HG02571 (cell line): ENCODE measurements around the gene BID.

Experiments used
- ATAC-seq: cut with Tn5 transposase; IDR thresholded peaks from one replicate; pipeline ENCODE4 v1.9.1; 2021; ENCODE audit warnings: mild to moderate bottlenecking, moderate library complexity; ENCODE audit not compliant: unreplicated experiment

The BID gene

DNA sequence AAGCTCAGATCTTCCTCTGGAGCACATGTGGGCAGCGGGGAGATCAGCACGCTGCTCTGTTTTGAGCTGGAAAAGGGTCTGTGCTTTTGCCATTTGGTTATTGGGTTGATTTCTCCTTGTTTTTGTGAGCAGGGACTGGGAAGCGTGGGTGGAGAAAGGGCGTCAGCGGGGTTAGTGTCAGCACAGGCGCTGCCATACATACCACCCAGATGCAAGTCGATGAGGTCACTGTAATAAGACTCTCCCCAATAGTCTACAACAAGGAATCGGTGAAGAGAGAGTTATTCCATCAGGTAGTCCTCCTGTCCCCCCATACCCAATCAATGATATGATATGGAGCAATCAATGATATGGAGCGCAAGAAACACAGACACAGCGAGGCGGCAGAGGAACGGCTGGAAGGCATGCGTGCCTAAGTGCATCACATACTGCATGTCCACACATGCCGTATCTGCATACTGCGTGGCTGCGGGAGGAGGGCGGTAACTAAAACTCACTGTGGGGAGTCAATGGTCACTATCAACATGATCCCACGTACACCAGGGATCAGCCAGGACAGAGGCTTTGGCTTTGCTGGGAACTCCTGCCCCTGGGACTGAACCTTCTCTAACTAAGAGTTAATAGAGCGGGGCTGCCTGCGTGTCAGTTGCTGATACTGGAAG lies 29.5 kb upstream of the BID start:
- no peak for ATAC-seq

DNA sequence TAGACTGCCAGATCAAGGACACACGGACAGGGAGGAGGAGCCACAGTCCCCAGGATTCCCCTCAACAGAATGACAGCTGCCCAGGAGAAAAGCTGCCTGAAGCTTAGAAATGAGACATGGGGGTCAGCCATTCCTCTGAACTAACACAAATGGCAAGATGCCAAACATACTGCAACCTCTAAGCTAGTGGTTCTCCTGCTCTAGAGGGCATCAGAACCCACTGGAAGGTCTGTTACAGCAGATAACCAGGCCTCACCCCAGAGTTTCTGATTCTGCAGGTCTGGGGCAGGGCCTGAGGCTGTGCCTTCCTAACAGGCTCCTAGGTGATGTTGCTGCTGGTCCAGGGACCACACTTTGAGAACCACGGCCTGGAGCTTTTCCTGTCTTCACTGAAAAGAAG lies 28.6 kb upstream of the BID start:
- no peak for ATAC-seq

DNA sequence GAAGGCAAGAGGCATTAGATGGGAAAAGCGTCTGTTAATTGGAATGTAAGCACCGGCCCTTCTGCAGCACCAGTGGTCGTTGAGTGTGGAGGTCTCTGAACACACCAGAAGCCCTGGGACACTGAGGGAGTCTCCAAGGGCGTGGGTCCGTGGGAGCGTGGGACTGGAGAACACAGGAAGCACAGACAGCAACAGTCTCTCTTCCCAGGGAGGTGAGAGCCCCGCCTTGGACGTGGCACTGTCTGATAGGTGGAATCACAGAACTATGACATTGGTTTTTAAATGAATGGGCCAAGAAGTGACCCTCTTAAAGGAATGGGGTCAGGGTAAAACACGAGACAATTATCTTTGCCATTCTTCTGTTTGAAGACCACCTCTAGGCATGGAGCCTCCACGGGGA lies 28.1 kb upstream of the BID start:
- no peak for ATAC-seq

DNA sequence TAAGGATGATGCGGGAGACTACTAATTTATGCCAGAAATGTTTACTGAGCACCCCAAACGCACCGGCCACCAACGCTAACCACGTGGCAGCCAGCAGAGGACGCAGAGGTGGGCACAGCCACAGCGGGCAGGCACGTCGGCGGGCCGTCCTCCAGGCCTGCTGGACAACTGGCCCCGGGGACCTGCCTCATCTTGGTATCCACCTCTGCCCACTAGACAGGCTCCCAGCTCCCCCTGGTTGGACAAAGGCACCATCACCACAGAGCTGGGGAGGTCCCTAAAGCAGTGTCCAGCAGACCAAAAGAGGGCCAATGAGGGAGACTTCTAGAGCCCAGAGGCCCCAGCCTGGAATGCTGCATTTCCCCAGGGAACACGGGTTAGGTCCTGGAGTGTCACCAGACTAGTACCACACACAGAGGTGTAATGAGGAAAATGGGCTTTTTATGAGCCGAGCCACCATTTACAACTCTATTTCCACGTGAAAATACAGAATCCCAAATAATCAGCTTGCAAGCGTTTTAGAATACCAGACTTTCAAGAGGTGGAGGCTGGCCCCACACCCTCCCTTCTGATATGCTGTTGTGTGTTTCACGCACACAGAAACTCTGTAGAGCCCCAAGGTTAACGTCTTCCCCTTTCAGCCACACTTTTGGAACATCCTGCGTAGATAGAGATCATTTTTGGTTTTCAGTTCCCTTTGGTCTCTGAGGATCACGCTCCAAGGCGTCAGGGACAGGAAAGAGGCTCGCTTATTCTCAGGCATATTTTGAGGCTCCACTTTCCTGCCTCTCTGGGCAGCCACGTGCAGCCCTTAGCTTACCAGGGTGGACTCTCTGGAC lies 23.7 kb upstream of the BID start:
- ATAC-seq = no peak

DNA sequence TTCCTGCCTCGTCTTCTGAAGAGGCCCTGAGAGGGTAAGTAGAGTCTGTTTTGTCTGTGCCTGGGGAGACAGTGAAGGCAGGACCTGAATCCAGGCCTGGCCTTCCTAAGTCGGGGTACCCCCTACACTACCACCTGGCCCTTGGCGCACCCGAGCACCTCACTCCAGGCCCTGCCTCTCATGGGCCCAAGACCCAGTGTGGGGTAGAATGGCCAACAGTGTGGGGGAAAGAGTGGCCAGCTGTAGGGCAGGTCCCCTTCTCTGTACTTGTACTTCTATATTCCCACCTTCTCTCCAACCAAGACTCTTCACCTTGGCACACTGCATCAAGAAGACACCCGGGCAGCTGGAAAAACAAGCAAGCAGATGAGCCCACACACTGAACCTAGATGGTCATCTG lies 22.4 kb upstream of the BID start:
- no peak for ATAC-seq

DNA sequence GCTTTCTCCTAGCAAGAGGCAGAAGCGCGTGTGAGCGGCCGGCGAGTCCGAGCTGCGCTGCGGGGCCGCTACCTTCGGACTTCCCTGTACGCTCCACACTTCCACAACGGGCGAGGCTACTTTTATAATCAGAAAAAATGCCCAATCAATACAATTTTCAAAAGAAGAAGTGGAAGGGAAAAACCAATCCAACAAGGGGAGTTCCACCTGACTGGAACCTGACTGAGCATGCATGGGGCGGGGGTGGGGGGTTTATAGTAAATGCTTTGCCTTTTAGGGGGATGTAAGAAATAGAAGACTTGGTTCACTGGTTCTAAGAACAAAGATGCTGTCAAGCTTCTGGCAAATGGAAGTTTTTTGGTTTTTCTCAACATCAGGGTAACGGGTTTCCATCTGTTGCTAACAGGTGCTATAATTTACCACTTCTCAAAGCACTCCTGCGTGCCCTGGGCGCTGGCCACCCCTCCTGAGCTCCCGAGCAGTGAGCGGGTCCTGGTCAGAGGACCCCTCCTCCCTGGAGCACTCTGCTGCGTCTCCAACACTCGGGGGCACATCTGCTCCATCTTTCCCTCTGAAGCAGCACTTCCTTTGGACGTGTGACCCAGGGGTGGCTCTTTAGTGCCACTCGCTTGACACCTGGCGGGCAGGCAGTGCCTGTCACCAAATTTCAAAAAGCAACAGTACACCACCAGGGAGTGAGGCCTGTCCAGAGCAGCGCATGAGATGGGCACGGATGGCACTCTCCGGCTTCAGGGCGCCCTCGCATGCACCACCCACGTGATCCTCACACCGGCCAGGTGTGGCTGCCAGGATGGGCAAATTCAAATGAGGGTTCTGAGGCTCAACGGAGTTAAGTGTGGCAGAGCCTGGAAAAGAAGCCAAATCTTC lies 21.6 kb upstream of the BID start:
- no peak for ATAC-seq

DNA sequence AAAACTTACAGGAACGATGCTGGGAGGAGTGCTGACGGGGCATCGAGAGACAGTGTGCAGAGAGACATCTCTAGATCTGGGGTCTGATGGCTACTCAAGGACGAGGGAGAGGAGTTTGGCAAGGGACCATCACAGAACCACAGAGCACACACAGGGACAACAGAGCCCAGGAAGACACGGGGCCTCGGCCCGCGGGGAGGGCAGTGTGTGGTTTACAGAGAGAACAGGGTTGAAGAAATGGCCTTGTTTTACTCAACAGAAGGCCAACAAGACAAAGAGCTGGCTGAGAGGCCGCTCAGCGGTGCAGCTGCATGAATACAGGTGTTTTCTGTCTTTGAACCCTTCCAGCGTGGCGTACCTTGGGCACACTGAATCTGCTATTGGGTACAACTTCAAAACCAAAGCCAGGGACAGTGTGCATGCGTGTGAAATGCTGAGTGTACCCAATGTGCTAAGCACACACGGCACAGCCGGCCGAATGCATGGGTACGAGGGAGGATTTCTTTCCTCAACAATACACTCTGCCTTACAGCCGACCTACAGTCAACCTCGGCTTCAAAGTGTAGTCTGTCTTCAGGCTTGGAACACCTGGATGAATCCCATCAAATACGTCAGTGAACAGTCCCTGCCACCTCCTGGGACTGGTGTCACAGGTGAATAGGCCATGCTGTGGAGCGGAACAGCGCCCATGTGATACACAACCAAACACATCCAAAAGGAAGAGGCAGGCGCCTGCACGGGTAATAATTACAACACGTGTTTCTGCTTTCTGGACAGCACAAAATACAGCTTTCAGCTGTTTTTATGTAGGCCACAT lies 20.7 kb upstream of the BID start:
- no peak for ATAC-seq

DNA sequence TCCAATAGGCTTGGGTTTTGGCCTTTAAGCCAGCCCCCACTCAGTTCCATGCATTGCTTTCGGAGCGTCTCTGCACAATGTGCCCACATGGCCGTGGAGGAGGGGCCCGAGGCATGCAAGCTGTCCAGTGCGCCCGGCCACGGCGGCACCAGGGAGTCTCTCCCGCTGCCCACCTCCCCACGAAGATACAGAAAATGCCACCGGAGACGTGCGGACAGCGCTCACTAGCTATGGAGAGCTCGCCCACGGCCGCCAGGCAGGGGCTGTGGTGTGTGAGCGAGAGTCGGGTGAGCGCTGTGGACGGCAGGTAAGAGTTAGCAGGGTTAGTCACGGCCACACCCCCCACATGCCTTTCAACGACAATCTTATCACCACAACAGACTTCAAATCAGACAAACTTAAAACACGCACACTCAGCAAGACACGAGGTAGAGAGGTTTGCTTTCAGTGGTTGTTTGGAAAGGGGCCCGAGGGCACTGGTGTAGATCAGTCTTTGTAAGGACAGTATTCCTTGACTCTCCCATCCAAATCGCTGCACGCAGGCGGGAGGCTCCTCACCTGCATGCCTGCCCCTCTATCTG lies 18.7 kb upstream of the BID start:
- ATAC-seq = no peak

DNA sequence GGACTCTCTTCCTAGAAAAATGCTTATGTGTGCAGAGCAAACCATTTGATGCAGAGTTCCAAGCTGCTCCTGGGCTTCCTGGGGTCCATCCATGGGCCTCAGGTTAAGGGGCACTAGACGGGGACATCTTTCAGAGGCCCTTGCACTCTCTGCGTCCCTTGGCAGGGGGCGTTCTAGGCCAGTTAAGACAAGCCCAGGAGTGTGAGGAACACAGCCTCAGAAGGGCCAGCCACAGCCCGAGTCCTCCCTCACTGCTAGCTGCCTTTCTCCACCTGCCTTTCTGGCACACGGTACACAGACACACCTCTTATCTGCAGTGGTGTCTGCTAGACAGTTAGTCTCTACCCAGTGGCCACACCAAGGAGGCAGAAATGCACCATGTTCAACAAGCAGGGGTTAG lies 18.0 kb upstream of the BID start:
- no peak for ATAC-seq

DNA sequence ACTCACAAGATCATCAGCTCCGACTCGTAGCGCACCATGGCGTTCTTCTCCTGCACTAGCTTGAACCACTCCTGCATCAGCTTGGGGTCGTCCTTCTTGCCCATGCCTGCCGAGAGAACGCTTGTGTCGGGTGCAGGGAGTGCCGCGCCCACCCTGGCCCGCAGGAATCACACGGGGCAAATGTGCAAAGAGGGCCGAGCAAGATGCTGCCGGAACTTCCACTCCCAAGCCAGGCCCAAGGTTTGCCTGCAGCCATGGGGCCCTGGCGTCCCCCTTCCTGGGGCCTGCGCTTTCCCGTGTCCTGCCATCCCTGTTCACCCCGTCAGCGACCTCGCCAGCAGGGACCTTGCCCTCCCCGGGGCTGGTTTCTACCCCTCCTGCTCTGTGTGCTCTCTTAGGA lies 16.9 kb upstream of the BID start:
- ATAC-seq = no peak

DNA sequence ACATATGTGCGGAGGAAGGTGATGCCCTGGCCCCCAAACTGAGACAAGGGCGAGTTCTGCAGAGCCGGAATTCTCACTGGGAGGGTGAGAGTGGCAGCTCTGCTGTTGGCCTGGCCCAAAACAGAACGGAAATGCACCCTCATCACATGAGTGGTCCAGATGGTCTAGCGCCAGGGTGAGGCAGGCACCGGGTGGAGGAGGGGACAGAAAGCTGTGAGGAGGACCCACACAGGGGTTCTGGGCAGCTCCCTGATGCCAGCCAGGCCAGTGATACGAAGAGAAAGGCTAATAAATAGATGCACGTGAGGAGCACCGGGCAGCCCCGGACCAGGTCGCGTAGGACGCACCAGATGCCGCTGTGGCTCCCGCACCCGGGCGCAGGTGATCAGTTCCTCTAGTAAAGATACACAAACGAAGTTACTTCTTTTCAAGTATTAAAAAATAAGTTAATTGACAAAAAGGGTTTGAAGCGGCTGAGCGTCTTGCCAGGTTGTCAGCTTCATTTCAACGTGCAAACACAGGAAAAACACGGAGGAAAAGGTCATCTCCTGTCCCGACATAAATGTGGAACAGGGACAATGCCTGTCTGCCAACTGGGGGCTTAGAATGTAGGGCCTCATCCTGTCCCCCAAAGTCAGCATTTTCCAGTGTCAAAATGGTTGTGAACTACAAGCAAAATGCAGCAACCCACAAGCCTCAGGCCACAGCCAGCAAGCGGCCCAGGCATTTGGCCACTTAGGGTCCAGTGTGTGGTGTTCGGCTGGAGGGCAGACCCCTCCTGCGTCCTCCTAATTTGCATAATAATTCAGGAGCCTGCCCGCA lies 15.3 kb upstream of the BID start:
- ATAC-seq = no peak

DNA sequence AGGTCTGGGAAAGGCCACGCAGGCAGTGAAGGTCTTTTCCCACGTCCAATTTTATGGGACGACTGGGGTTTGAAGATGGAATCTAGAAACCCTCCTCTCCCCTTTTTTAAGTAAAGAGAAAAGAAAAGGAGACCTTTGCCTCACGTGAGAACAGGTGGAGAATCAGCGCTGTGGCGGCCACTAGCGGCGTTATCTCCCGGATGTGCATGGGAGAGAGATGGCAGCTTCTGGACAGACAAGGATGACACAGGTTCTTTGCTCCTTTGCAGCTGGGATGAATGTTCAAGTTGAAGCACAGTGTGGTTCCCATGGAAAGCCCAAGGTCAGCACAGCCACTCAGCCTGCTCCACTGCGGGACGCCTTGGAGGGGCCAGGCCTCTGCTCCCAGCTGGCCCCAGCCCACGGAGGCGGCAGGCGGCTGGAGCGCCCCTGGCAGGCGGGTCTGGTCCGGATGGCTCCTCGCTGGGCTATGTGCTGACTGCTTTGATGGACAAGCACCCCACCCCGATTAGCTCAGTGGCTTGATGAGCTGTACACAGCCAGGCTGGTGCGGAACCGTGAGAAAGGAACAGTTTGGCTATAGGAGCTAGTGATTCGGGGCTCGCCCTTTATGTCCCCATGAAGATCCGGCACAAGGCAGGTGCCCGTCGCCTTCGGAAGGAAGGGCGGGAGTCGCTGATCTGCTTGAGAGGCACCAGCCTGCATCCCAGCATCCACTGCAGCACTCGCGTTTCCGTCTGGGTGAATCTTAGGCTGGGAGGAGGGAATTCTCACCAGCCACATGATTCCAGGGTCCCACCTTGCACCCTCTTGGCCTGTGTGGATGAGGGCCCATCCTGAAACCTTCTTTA lies 14.5 kb upstream of the BID start:
- no peak for ATAC-seq

DNA sequence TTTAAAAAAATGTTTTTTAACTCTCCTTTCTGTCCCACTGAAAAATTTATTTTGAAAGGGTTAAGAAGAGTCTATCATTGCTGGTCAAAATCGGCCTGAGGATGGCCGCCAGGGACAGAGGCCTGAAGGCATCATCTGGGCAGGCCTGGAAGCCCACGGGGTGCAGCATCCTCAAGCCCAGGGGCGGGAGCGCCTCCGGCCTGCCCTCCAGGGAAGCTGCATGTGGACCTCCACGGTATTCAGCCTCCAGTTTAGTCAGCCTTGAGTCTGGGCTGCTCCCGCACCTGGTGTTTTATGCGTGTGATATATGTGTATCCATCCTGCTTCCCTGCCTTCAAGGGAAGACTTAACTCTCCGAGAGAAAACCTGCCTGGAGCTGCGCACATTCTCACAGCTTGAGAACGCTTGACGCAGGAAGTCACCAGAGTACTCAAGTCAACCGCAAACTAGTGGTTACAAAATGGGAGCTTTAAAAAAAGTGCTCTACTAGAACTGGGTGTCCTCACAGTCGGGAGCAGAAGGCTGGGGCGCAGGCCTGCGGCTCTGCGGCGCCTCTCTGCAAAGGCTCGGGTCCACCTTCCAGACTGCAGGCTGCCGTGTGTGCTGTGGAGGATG lies 13.6 kb upstream of the BID start:
- no peak for ATAC-seq

DNA sequence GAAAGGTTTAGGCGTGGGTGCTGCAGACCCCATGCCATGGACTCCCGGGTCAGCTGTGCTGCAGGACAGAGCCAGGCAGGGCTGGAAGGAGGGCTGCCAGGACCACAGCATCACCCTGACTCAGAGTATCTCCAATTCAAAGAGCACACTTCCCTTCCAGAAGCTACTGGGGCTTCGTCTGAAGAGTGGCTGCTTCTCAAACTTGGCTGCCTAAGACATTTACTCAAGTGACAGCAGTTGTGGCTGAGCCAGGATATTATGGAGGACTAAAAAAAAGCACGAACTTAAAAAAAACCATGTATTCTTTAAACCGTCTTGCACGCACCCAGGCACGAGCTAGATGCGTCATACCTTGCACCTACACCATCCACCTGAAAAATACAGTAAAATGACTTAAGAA lies 13.0 kb upstream of the BID start:
- ATAC-seq = no peak

DNA sequence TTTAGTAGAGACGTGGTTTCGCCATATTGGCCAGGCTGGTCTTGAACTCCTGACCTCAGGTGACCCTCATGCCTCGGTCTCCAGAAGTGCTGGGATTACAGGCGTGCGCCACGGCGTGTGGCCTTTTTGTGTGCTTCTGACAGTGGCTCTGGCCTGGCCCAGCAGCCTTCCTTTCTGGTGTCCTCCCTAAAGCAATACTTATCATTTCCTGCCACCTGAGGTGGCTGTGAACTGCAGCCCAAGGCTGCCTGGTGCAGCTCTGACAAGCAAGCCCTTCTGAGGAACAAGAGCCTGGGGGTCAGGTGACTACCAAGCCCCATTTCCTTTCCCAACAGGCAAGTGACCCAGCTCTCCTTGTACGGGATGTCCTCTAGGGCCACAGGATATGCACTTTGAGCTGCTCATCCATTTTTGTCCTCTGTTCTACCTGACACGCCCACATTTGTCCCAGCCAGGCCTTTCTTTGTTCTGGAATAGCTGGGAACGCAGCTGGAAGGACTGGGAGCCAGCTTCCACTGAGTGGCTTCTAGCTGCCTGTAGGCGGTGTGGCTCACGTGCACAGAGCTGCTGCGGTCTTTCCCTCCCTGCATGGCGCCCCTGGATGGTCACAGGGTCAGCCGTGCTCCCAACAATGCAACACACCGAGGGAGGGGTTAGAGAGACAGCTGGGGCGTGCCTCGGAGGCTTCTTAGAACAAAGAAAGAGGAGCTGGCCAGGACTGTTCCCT lies 12.3 kb upstream of the BID start:
- no peak for ATAC-seq

DNA sequence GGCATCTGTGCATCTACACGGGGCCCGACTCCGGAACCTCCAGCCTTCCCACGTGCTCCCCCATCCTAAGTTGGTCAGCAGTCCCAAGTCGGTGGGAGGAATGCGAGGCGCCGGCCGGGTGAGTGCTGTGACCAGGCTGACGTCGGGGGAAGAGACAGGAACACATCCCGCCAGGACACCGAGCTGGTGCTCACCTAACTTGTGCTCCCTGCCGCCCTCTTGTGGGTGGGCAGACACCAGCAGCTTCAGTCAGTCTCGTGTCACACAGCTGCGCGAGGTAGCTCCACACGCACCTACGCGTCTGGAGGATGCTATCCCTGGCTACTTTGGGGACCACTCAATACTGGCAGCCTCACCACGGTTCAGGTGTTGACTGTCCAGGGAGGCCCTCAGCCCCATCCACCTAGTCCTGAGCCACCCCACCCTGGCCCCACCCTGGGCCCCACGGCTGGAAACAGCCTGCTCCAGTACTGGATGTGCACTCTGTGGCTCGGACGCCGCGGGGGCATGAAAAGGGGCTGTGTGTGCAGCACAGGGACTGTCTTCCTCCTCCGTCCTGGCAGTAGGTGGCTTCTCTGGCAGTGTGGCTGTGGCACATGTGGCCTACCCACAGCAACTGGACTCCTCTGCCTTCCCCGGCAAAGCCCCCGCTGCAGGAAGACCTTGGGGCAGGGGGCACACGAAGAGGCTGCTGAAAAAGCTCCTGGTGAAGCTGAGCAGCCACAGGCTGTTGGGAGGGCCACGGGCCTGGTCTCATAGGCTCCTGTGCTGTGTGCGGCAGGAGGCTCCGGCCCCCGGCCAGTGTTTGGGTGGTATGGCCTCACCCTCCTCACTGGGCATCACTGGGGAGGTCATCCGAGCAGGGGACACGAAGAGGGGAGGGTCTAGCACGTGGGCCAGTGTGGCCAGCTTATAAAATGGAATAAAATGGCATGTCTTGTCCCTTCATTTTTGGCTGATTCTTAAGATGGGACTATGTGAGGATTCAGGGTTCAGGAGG lies 11.2 kb upstream of the BID start:
- no peak for ATAC-seq
